Thyroid gland (tissue), 4 donors: ENCODE measurements around the gene OR8K5. TPM values are rescaled to one million over a fixed set of nuclear protein-coding genes. Genes with fewer than 3 reads are reported as not detected.
"Not testable (repeated sequence)": the region's sequence is repeated elsewhere in the genome, so short reads cannot be mapped to it uniquely, and the experiment has no call there.

ENCODE experiments used
- DNase-seq, 2 donors: peaks; one replicate each; pipeline ENCODE4 v3.0.0-alpha.2; 2019
- H3K27ac ChIP-seq, 3 donors: fragments of 200-600 bp; sonication (generic); 1 replicate in 2 of 3; 2 replicates in 1 of 3; pipeline ENCODE4 v1.5.1; 2016 to 2019; ENCODE audit warnings: mild to moderate bottlenecking in 1 of 3, moderate library complexity in 1 of 3
- H3K27me3 ChIP-seq: fragments of 200-600 bp; sonication (generic); one replicate; pipeline ENCODE4 v1.5.1; 2019
- H3K36me3 ChIP-seq, 2 donors: fragments of 200-600 bp; sonication (generic); one replicate each; pipeline ENCODE4 v1.5.1; 2016 to 2019
- H3K4me1 ChIP-seq, 2 donors: fragments of 200-600 bp; sonication (generic); one replicate each; pipeline ENCODE4 v1.5.1; 2017 to 2019
- H3K4me3 ChIP-seq, 3 donors: fragments of 200-600 bp; sonication (generic); replicated peaks in 1 of 3; 1 replicate in 2 of 3; 2 replicates in 1 of 3; pipeline ENCODE4 v1.5.1; 2016; ENCODE audit warnings: mild to moderate bottlenecking in 1 of 3
- H3K9me3 ChIP-seq: fragments of 200-600 bp; sonication (generic); one replicate; pipeline ENCODE4 v1.5.1; 2017
- POLR2A ChIP-seq, 2 donors: fragments of 450-650 bp; IDR thresholded peaks; one replicate each; pipeline ENCODE4 v1.6.1; 2017; ENCODE audit warnings: antibody characterized with exemption in 2 of 2, mild to moderate bottlenecking in 2 of 2, moderate library complexity in 1 of 2
- WGBS, 2 donors: methylation state at CpG; one replicate each; pipeline ENCODE4 v1.1.5; 2017; 5-methylcytosine and 5-hydroxymethylcytosine counted together
- intact Hi-C: fragments of 100-400 bp; cut with DNase I; formaldehyde crosslinking; loops from one replicate; pipeline ENCODE4 v1.15.1; 2023
- total RNA-seq, 4 donors: library from RNA; depleted of rRNA; stranded (reverse); fragments of >200 nt; gene quantifications; one replicate each; pipeline ENCODE4 v1.2.3, GENCODE V29; 2016
- TF ChIP-seq, protein P1 (sequence below), 6 experiments: fragments of 200-600 bp in 3 of 6; fragments of 450-650 bp in 3 of 6; sonication (generic) in 3 of 6; IDR thresholded peaks; one replicate each; pipeline ENCODE4 v1.5.1; 2016 to 2019; ENCODE audit warnings: antibody characterized with exemption in 6 of 6, mild to moderate bottlenecking in 2 of 6, inconsistent platforms in 1 of 6, moderate library complexity in 1 of 6

The OR8K5 gene
- total RNA-seq, 4 donors from 2014 or later, result not detected

DNA sequence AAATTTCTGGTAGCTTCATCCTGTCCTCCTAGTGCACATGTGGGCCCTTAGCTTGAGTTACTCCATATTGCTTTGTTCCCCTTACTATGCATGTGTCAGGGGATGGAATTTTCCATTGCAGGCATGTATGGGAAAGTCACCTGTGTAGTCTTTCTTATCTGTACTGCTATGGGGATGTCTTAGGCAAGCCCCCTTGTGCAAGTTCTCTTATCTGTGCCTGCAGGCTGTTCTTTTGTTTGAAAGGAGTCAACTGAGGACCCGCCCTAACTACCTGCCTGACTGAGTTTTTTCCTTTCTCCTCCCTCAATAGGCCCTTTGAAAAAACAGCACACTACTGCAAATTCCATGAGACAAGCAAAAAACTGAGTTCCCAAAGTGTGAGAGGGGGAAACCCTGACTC lies 8.7 kb downstream of the OR8K5 start:
- H3K9me3 ChIP-seq, result no peaks in the 10 kb centered on the region
- 61 to 75% methylated on average over 1 of the region's 1 CpG for WGBS, 2 donors
- no peaks in the 10 kb centered on the region for H3K4me1 ChIP-seq
- H3K27ac ChIP-seq, result no peak overlapping the region
- no peaks in the 10 kb centered on the region for H3K36me3 ChIP-seq
- H3K4me3 ChIP-seq, result no peak overlapping the region
- no peak for DNase-seq
- no peaks in the 10 kb centered on the region for H3K27me3 ChIP-seq
- TF ChIP-seq POLR2A (IDR thresholded peaks at IDR 0.05), result no peak
- TF ChIP-seq, protein P1, sequence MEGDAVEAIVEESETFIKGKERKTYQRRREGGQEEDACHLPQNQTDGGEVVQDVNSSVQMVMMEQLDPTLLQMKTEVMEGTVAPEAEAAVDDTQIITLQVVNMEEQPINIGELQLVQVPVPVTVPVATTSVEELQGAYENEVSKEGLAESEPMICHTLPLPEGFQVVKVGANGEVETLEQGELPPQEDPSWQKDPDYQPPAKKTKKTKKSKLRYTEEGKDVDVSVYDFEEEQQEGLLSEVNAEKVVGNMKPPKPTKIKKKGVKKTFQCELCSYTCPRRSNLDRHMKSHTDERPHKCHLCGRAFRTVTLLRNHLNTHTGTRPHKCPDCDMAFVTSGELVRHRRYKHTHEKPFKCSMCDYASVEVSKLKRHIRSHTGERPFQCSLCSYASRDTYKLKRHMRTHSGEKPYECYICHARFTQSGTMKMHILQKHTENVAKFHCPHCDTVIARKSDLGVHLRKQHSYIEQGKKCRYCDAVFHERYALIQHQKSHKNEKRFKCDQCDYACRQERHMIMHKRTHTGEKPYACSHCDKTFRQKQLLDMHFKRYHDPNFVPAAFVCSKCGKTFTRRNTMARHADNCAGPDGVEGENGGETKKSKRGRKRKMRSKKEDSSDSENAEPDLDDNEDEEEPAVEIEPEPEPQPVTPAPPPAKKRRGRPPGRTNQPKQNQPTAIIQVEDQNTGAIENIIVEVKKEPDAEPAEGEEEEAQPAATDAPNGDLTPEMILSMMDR (IDR thresholded peaks at IDR 0.05), result no peak
- intact Hi-C loops, result no loop called here

DNA sequence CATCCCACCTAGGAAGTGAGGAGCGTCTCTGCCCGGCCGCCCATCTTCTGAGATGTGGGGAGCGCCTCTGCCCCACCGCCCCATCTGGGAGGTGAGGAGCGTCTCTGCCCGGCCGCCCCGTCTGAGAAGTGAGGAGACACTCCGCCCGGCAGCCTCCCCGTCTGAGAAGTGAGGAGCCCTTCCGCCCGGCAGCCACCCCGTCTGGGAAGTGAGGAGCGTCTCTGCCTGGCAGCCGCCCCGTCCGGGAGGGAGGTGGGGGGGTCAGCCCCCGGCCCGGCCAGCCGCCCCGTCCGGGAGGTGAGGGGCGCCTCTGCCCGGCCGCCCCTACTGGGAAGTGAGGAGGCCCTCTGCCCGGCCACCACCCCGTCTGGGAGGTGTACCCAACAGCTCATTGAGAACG lies 16.4 kb downstream of the OR8K5 start:
- H3K27me3 ChIP-seq, H3K4me1 ChIP-seq, H3K4me3 ChIP-seq, DNase-seq, H3K36me3 ChIP-seq, H3K27ac ChIP-seq, H3K9me3 ChIP-seq, intact Hi-C loops: not testable (repeated sequence)
- WGBS, 2 donors, result 90 to 92% methylated on average over 17 to 22 of the region's 30 CpGs

DNA sequence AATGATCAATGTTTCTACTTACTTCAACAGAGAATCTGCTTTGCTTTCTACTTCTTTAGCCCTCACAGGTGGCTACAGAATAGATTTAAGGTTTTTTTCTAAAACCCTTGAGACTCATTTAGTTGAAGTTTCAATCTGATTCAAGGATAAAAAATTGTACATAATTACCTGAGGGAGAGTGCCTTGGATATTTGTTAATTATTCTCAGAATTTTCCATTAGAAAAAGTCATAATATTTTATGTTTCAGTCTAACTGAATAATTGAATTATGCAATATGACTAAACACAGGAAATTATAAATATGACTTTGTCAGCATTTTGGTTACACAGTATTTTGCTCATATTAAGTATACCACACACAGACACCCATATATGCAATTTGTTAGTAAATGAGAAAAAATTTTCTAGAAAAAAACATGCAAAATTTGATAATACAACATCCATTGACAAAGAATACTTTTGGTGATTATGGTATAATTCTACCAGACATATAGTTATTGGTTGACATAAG lies 19.9 kb downstream of the OR8K5 start, which contains the start of gene OR8J3:
TSS of gene OR8J3 (minus strand) at position 51 of the 511 bp plus-strand sequence. CDS start 2,483 bp downstream, outside the sequence.
- H3K27ac ChIP-seq, result no peak within 1 kb of the TSS
- H3K4me1 ChIP-seq, result no peaks in the 10 kb centered on the region
- TF ChIP-seq POLR2A (IDR thresholded peaks at IDR 0.05), result no peak
- TF ChIP-seq, protein P1 (IDR thresholded peaks at IDR 0.05), result no peak
- H3K36me3 ChIP-seq, result no peaks in the 10 kb centered on the region
- no peaks in the 10 kb centered on the region for H3K9me3 ChIP-seq
- no peak for DNase-seq
- H3K27me3 ChIP-seq, result no peaks in the 10 kb centered on the region
- intact Hi-C loops, result no loop called here
- H3K4me3 ChIP-seq, result no peak within 1 kb of the TSS

GRCh38 chr11:56122073-56122472 lies 38.0 kb downstream of the OR8K5 start, which contains the start of gene OR8H3:
Gene OR8H3, plus strand, starts transcription at chr11:56122373. Its CDS starts 0 bp downstream, at chr11:56122373.
- intact Hi-C loops, result no loop called here
- no peak for DNase-seq
- WGBS, 2 donors, result 79 to 84% methylated on average over 6 of the region's 6 CpGs
- no peaks in the 10 kb centered on the region for H3K27me3 ChIP-seq
- no peaks in the 10 kb centered on the region for H3K36me3 ChIP-seq
- TF ChIP-seq, protein P1 (IDR thresholded peaks at IDR 0.05), result no peak
- no peak for TF ChIP-seq POLR2A (IDR thresholded peaks at IDR 0.05)
- H3K4me1 ChIP-seq, result no peaks in the 10 kb centered on the region
- no peak within 1 kb of the TSS for H3K27ac ChIP-seq
- H3K9me3 ChIP-seq, result no peaks in the 10 kb centered on the region
- H3K4me3 ChIP-seq, result no peak within 1 kb of the TSS

Other genes with a start within 250 kb of the OR8K5 start
- gene OR5W2, start 245.7 kb downstream of the OR8K5 start, total RNA-seq, result not detected
- not detected for gene OR5I1, start 223.9 kb downstream of the OR8K5 start, total RNA-seq
- not detected for gene OR10AG1, start 190.4 kb downstream of the OR8K5 start, total RNA-seq
- gene OR5F1, start 165.7 kb downstream of the OR8K5 start, total RNA-seq, result not detected
- gene OR5AS1, start 132.7 kb downstream of the OR8K5 start, total RNA-seq, result not detected
- gene OR8I2, start 67.0 kb downstream of the OR8K5 start, total RNA-seq, result not detected
- gene OR8H2, start 56.6 kb downstream of the OR8K5 start, total RNA-seq, result not detected
- not detected for gene OR8H3, start 37.9 kb downstream of the OR8K5 start, total RNA-seq
- not detected for gene OR8J3, start 20.1 kb downstream of the OR8K5 start, total RNA-seq
- gene OR5J2, start 16.3 kb upstream of the OR8K5 start, total RNA-seq, result not detected
- gene OR5T2, start 73.9 kb upstream of the OR8K5 start, total RNA-seq, result not detected
- gene OR5T3, start 91.9 kb upstream of the OR8K5 start, total RNA-seq, result not detected
- not detected for gene OR5T1, start 113.8 kb upstream of the OR8K5 start, total RNA-seq
- gene OR8H1, start 131.9 kb upstream of the OR8K5 start, total RNA-seq, result not detected
- gene OR8K3, start 154.8 kb upstream of the OR8K5 start, total RNA-seq, result not detected
- gene OR8K1, start 185.7 kb upstream of the OR8K5 start, total RNA-seq, result not detected
- gene OR8J1, start 194.0 kb upstream of the OR8K5 start, total RNA-seq, result not detected
- gene OR8U1, start 215.3 kb upstream of the OR8K5 start, total RNA-seq, result not detected